Activated CD8-positive, alpha-beta memory T cell treated with anti-CD3 and anti-CD28 coated beads, Interleukin-2, amount 50 U/mL, for 1 hour (primary cell): Measurements from ENCODE around the gene C17orf50.

Experiments
- DNase-seq: peaks from one replicate; pipeline ENCODE4 v3.0.0-alpha.2; 2020; ENCODE audit errors: extremely low read depth

The C17orf50 gene

DNA sequence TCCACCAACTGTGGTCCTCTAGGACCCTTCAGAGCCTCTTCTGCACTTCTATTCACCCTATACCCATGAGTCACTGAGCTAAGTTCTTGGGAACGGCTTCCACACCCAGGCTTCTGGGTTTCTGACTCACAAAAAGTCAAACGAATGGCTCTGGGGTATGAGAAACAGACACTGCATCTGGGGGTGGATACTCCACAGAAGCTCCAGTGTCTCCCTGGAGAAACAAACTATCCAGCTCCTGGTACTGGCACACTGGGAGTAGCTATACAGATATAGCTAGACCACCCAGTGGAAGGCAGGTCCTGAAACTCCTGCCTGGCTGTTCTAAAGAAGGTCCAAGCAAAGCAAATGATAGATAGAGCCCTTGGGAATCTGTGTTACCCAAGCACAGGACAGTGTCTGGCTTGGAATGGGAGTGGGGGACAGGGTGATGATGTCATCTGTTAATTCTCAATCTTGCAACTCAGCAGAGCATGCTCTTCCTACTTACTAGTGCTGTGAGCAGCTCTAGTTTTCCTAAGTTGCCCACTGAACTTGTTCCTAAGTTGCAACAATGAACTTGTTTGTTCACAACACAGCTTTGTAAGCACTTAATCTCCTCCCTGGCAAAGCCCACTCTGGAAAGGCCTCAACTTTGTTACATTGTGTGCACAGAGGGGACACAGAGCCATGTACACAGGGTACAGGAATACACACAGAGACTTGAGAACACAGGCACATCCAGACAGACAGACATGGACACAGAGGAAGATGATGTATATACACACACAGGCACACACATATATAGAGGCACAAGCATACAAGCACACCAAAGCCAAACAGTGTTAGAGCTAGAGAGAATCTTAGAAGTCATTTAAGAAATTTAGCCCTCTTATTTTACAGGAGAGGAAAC is 28.0 kb downstream of the C17orf50 start:
- no peak for DNase-seq

DNA sequence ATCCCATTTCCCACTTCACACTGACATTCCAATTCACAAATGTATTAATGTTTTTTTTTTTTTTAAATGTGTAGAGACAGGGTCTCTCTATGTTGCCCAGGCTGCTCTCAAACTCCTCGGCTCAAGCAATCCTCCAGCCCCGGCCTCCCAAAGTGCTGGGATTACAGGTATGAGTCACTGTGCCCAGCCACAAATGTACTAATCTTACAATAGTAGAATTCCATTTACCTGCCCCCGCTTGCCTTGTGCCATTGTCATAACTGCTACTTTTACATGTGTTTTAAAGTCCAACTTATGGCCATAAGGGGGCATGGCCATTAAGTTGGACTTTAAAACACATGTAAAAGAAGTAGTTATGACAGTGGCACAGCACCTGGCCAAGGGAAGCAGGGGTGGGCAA is 30.2 kb downstream of the C17orf50 start:
- DNase-seq, result no peak

DNA sequence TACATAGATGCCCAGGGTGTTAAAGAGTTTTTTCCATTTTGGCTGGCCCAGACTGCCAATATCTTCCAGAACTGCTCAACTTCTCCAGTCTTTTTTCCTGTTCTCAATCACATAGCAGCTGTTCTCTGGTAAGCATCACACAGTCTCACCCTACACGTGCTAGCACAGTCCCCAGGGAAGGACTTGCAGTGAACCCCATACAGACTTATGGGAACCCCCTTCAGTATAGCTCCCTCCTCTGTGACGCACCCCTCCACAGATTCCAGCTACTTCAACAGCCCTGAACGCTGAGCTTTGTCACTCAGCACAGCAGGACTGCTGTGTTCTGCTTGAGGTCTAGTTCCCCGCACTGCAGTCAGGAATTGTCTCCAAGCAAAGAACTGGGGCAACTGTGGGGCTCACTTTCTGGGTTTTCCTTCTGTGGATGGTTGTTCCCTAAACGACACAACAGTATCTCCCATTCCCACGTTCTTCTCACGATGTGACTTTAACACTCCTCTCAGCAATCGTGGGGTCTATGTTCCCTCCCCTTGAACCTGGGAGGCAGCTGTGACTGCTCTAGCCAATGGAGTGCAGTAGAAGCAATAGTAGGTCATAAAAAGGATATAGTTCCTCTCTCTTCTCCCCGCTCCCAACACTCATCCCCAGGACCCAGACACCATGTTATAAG is 31.1 kb downstream of the C17orf50 start:
- DNase-seq, result no peak

DNA sequence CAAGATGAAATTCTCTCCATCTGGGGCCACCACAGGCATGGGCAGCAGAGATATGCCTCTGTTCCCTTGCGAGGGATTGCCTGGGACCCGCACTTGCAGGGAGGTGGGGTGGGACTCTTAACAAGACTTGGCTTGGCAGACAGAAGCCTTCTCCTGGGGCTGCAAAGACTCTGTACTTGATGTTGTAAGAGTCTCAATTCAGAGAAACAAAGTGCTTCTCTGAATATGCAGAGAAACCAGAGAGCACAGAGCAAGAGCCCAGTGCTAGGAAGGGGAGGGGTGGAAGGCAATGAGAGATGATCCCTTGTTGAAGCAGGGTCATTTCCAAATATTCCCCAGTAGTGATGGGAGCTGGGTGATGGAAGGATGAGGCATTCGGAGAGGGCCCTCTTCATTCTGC is 32.6 kb downstream of the C17orf50 start:
- no peak for DNase-seq

DNA sequence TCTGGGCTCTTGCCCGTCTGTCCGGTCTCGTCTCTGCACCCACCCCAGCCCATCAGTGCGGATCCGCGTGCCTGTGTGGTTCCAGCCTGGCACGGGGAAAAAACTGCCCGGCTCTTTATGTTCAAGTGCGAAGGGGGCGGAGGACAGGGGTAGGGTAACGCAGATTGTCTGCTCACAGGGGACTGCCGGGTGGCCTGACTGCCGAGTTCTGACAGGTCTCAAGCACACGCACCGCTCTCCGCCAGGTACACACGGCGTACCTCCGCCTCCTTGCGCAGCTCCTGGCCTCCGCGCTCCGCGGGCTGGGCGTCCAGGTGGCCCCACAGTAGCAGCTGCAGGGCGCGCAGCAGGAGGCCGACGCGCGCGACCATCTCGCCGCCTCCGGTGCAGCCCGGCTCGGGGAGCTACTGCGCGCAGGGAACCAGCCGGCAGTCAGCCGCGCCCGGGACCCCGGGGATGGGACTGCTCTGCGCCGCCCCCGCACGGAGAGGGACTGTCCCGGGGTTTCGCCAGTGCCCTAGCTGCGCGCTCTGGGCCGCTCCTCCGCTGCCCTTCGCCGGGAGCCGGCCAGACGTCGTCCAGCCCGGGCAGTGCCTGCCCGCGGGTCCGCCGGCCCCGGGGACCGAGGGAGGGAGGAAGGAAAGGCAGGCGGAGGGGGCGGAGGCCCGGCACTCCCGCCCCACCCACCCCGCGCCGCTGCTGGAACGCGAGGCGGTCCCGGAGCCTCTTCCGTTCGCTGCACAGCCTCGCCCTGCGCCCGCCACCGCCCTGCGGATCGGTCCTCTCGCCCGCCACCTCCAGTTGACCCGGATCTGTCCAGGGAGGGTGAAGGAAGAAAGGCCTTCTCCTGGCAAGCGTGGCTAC is 34.6 kb downstream of the C17orf50 start, which contains the start of gene MMP28:
TSS of gene MMP28 (minus strand) at position 635 of the 864 bp plus-strand sequence. CDS start at position 371, 264 bp downstream.
- DNase-seq, result no peak

DNA sequence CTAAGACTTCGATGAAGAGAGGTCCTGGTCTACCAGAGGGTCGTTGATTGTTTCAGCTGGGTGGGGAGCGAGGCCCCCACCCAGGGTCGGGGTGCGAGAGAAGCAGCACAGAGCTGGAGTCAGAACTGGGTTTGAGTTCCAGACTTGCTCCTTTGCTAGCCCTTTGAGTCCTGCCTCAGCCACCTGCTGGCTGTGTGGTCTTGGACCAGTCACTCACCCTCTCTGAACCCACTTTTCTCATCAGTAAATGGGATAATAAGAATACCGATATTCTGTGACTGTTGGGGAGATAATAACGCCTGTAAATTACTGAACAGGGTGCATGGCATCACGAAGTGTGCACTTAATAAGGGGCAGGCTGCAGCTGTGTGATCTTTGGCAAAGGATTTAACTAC is 35.2 kb downstream of the C17orf50 start:
- no peak for DNase-seq

DNA sequence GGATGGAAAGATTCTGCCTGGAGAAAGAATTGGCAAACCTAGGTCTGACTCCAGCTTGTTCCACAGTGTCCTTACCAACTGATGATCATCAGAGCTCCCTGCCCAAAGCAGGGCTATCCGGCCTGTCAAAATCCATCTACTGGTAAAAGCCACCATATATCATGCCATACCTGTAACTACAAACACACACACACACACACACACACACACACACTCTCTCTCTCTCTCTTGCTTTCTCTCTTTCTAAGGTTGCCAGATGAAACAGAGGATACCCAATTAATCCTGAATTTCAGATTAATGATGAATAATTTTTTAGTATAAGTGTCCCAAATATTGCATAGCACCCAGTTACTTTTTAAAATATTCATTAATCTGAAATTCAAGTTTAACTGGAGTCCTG is 36.3 kb downstream of the C17orf50 start:
- no peak for DNase-seq

DNA sequence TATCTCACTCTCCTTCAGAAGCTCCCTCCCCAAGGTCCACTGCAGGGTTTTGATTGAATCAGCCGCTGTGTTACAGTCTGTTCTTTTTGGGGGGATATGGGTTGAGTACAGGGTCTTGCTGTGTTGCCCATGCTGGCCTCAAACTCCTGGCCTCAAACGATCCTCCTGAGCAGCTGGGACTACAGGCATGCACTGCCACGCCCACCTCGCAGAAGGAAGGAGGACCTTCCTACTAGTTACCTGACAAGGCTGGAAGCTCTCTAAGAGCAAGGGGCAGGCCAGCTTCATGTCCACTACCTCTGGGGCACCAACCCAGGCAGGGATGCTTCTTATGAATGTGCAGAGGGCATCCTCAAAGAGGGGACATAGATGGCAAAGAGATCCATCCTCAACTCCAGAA is 36.7 kb downstream of the C17orf50 start:
- no peak for DNase-seq

DNA sequence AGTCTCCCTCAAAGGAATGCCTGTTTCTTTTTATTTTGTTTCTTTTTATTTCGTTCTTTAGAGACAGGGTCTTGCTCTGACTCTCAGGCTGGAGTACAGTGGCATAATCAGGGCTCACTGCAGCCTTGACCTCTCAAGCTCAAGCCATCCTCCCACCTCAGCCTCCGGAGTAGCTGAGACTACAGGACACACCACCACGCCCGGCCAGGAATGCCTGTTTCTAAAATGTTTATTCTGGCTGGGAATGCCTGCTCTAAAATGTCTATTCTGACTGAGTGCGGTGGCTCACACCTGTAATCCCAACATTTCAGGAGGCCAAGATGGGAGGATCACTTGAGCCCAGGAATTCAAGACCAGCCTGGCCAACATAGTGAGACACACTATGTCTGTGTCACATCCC is 37.2 kb downstream of the C17orf50 start:
- no peak for DNase-seq

DNA sequence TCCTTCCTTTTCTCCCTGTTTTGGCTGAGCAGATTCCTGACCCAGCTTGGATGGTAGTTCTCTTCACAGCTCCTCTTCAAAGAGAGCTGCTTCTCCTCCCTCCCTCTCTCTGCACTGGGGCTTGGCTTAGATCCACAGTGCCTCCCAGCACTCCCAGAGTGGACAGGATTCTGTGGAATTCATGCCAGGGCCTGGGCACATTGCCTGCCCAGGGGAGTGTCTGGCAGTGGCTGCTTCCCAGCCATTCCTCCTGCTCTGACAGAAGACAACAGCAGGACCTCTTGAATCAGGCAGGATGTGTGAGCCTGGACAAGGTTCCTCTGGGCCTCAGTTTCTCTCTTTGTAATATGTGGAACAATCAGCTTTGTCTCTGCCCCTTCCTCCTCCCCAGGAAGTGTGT is 39.3 kb downstream of the C17orf50 start:
- no peak for DNase-seq

DNA sequence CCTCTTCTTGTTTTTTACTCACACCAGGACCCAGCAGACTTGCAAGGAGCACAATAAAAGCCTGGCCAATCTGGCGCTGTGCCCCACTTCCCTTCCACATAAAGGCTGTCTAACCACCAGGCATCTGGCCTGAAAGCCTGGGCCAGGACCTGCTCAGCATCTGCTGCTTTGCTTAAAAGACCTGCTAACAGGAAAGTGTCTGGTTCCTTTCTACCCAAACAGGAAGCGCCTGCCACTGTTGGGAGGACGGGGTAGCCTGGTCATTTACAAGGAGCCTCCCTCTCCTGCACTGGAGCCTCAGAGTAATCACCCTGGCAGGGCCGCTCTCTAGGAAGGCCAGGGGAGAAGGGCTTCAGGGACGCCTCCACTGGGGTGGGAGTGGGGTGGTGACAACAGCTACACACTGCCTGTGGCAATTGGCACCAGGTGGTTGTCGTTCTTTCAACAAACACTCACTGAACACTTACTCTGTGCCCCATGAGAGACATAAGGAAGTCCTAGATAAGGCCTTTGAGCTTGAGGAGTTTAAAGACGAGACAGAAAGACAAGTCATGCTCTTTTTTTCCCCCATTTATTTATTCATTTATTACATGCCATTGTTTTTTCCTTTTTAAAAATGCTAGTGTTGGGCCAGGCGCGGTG is 41.0 kb downstream of the C17orf50 start:
- DNase-seq, result no peak

DNA sequence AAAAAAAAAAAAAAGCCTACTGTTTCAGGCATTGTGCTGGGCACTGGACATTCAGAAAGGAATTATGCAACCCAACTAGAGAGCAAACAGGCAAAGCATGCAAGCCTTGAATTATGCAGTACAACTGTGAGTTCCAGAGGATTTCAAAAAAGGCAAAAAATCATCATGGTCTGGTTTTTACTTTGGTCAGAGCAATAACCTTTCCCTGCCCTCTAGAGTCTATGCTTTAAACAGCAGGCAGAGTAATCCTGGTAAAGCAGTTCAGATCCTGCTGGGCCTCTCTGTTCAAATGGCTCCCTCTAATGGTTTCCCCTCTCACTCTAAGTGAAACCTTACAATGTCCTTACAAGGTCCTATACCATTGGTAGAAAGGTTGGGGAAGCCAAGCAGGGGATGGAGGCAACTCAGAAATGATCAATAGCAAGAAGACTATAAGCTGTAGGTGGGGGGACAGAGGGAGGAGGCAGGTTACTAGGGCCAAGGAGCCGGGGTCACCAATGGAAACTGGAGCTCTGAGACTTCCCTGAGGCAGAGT is 44.0 kb downstream of the C17orf50 start:
- DNase-seq, result no peak

DNA sequence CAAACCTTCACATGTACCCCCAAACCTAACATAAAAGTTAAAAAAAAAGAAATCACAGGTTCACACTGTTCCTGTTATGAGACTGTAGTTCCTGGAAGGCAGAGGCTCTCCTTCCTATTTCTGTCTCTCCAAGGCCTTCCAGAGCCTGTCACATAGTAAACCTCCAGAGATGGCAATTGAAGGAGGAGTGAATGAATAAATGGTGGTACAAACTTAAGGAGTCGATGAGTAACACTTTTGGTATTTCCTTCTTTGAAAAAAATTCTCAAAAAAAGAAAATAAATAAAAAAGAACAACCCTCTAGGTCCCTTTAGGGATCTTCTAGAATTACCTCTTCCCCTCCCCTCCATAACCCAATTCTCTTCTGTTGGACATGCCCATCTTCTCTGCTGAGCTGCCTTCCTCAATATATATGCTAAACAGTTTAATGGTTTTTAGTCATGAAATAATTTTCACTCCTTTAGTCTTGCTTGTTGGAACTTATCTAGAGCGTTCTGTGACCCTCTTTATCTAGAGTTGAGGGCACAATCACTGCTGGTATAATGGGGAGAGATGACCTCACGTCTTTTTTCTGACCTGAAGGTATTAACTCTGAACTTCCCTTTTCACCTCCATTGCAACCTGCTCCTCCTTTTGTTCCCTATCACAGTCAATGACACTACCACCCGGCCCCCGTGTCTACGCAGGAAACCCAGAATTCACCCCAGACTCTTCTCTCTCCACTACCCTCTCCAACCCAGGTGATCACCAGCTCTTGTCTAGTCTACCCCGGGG is 46.9 kb downstream of the C17orf50 start:
- no peak for DNase-seq

DNA sequence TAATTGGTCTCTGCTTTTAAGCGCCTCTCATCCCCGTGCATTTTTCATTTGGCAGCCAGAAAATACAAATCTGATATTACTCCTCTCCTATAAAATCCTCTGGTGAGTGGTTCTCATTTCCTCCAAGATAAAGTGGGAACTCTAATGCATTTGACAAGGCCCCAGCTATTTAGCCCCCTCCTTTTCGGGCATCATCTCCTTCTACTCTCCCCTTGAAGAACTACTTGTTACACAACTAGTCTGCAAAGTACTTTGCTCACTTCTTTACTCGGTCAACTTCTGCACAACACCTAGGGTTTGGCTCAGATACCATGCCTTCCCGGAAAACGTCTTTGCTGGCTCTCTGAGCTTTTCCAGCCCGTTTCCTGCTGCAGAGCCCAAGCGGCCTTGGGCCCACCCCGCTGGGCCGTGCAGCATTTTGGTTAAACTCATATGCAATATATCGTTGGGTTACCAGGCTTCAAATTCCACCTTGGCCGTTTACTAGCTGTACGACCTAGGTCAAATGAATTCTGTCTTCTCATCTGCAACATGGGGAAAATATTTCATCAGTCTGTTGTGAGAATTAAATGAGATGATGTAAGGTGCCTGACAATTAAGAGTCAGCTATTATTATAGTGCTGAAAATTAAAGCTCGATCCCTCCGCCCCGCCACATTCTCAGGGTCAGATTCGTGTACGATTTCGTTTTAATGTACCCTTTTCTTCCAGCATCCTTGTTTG is 47.7 kb downstream of the C17orf50 start:
- no peak for DNase-seq

DNA sequence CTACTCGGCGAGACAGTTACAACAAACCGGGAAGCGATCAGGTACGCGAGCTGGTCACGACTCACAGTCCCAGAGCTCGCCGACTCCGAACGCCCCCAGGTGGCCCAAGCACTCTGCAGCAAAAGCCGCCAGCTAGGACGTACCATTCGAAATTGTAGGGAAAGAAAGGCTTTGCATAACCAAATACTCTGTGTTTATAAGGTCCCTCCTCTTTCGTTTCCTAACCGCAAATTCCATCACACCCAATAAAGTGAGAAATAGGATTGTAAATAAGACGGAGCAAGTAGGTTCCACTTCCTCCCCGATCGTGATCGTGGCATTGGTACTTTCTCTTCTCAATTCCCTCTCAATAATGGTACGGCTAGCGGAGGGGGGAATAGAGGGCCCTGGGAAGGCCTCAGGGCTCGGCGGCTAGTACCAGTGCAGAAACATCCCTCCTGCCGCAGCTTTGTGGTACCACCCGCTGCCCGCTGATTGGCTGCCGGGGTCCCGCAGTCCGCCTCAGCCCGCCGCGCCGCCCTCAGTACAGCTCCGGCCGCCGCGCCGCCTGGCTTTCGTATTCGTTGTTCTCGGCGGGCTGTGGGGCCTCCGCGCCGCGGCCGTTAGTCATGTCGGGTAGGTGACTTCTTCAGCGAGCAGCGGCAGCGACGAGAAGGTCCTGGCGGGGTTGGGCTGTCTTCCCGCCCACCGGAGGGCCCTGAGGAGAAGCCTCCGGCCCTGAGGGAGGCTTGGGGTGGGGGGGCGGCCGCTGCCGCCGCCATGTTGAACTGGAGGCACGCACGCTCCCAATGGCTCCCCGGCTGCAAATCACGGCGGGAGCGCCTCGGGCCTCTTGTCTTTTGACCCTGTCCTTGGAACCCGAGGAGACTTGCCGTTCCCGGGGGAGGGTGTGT is 48.5 kb downstream of the C17orf50 start, which contains the start of gene TAF15:
TSS of gene TAF15 (plus strand) at position 523 of the 893 bp plus-strand sequence. CDS start at position 609, 86 bp downstream.
- peak; percentile 85 for DNase-seq

DNA sequence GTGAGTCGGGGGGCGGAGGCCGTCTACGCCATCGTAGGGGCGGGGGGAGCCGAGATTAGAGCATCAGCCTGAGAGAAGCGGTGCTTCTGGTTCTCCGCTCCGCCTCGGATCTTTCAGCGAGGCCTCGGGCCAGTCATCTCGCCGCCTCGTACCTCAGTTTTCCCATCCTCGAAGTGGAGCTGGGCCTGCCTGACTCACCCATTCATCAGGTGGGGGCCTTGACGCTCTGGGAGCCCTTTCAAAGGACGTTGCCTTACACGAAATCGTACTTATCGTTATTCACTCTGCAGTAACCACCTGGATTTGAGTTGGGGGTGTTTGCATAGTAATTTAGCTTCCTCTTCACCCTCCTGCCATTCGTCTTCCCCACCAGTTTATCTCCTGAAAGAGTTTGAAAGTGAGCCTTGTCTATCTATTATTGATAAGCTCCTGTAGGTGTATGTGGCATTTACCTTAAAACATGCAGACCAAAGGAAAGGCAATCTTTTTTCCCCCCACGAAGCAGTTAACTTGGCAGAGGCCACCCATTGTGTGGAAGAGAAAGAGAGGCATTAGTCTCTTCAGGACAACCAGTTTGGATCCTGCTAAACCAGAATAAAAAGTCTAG is 49.3 kb downstream of the C17orf50 start:
- DNase-seq, result no peak

DNA sequence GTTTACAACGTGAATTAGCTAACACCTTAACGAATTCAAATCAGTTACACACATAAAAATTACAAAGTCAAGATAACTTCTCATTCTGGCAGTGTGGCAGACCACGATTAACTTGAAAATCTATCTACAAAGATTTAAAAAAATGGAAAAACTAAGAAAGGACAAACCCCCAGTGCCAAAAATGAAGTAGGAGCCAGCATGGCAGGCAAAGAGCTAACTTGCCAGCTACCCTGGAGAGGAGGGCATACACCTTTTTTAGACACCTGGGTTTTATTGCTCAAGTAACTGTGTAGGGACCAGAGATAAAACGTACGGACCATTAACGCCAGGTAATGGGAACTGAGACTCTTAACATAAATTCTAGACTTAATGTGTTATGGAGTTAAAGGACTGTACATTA is 51.1 kb downstream of the C17orf50 start:
- no peak for DNase-seq

DNA sequence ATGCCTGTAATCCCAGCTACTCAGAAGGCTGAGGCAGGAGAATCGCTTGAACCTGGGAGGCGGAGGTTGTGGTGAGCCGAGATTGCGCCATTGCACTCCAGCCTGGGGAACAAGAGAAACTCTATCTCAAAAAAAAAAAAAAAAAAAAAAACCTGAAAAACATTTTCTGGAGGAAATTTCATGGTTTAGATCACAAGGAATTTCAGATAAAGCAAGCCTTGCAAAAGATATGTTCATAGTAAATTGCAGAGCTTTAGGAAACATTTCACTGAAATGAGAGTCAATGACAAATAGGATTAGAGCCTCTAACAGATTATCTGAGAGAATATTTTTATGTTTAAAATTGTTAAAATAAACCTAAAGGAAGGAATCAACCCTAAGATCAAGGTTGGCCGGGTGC is 51.8 kb downstream of the C17orf50 start:
- DNase-seq, result no peak
